ENCODE results near the gene UNC5C.
A peak's percentile ranks its signal among the peaks of the same experiment; 100 is the strongest.

The UNC5C gene

GRCh38 chr4:95129821-95130311 is 418.9 kb downstream of the UNC5C start:
- DNase-seq (ENCODE audit: low read depth, low spot score), result peak; percentile 96

DNA sequence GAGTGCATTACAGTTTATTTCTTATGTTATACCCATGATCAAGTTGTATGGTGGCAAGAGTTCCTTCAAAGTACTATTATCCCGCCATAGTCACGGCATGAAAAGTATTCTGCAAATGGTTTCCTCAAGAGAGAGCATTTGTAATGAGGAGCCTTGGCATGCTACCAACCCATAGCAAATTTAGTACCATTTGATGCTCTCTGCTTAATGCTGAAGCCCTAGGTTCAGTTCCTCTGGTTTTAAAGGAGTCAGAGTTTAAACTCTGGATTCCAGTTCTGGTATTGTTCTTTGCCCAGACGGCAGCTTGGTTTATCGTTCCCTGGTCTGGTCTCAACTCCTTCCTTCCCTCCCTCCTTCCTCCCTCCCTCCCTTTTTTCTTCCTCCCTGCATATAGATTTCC is 419.7 kb downstream of the UNC5C start:
- peak; percentile 21 for DNase-seq (ENCODE audit: low read depth, low spot score)

GRCh38 chr4:95124906-95125504 is 423.8 kb downstream of the UNC5C start:
- peak; percentile 75 for DNase-seq (ENCODE audit: low read depth, low spot score)

DNA sequence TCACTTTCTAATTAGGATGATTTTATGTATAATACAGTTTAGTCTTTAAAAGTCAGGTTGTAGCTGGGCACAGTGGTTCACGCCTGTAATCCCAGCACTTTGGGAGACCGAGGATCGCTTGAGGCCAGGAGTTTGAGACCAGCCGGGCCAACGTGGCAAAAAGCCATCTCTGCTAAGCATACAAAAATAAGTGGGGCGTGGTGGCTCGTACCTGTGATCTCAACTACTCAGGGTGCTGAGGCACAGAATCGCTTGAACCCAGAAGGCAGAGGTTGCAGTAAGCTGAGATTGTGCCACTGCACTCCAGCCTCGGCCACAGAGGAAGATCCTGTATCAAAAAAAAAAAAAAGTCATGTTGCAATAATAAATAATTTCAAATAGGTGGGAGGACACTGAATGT is 426.8 kb downstream of the UNC5C start:
- no peak for DNase-seq (ENCODE audit: low read depth, low spot score)

GRCh38 chr4:95120456-95120855 is 428.3 kb downstream of the UNC5C start:
- no peak for DNase-seq (ENCODE audit: low read depth, low spot score)

DNA sequence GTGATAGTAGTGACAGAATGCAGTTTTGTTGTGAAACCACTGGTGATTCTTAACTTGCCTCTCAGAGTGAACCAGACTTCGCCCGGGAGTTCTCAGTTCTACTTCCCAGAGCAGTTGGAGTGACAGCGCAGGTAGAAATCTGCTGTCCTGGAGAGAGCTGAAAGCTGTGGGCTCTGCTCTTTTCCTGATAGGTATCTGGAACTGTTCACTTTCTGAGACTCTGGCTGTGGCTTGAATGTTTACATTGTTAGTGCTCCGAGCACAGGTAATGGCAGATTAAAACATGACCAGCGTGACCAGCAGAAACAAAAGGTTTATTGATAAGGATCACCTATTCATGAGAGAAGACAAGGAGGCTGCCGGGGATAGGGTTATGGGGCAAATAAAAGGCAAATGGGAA is 430.3 kb downstream of the UNC5C start:
- no peak for DNase-seq (ENCODE audit: low read depth, low spot score)

DNA sequence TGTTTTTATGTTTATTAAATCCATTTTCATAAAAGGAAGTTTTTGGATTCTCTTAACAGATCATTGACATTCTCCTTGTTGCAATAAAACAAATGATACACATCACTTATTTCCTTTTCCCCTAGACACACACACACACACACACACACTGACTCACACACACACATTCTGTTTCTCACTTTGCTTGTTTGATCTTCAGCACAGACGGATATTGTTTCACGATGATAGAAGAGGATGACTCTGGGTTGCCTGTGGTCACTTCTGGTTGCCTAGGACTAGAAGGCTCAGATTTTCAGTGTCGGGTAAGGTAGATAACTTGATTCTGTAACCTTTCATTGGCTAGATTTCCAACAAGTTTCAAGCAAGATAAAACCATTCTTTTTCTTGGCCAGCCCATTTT is 434.3 kb downstream of the UNC5C start:
- DNase-seq (ENCODE audit: low read depth, low spot score), result no peak

Measured in astrocyte of the hippocampus (primary cell).